Activated B cell treated with CpG ODN at 0.5 μM for 24 hours (primary cell): ENCODE measurements around the gene ANKRD33. TPM values are rescaled to one million over a fixed set of nuclear protein-coding genes. Genes with fewer than 3 reads are reported as not detected.

Source experiments
- ATAC-seq: fragments of 200-7000 bp; cut with Tn5 transposase; one replicate; pipeline ENCODE4 v1.10.0; 2021; ENCODE audit warnings: low read depth, mild to moderate bottlenecking, moderate library complexity
- CTCF ChIA-PET: fragments of 350-600 bp; sonication (Branson Sonifier 250); formaldehyde crosslinking; loops from one replicate; lab custom pipeline; 2021; ENCODE audit warnings: antibody characterized with exemption; lab: Charles Lee
- POLR2A ChIA-PET: fragments of 350-600 bp; sonication (Branson Sonifier 250); formaldehyde crosslinking; loops from one replicate; lab custom pipeline; 2021; ENCODE audit warnings: antibody characterized with exemption; lab: Charles Lee
- DNase-seq: peaks from one replicate; pipeline ENCODE4 v3.0.0; 2022
- H3K27ac Mint-ChIP-seq: one replicate; pipeline ENCODE4 v1.8.0; 2020; ENCODE audit warnings: mixed read lengths
- H3K27me3 Mint-ChIP-seq: one replicate; pipeline ENCODE4 v1.8.0; 2021; ENCODE audit warnings: mixed read lengths
- H3K36me3 Mint-ChIP-seq: one replicate; pipeline ENCODE4 v1.8.0; 2021; ENCODE audit warnings: low read depth, mixed read lengths
- H3K4me1 Mint-ChIP-seq: one replicate; pipeline ENCODE4 v1.8.0; 2021; ENCODE audit warnings: mixed read lengths
- H3K4me3 Mint-ChIP-seq: one replicate; pipeline ENCODE4 v1.8.0; 2020; ENCODE audit warnings: mild to moderate bottlenecking, mixed read lengths
- H3K9me3 Mint-ChIP-seq: one replicate; pipeline ENCODE4 v1.8.0; 2020; ENCODE audit warnings: mixed read lengths
- CTCF ChIP-seq: fragments of 200-600 bp; IDR thresholded peaks from one replicate; pipeline ENCODE4 v1.8.0; 2022; ENCODE audit warnings: antibody characterized with exemption, mild to moderate bottlenecking
- intact Hi-C: fragments of 100-400 bp; cut with micrococcal nuclease; formaldehyde crosslinking; loops from one replicate; pipeline ENCODE4 v1.15.1; 2024
- total RNA-seq: library from RNA; stranded (reverse); gene quantifications from 2 replicates; pipeline ENCODE4 v1.2.3, GENCODE V29; 2022

Gene ANKRD33
- total RNA-seq, 1 donor from 2014 or later, result not detected

GRCh38 chr12:51897181-51897580 is 9.3 kb downstream of the ANKRD33 start:
- no peak for DNase-seq
- TF ChIP-seq CTCF, result no peak
- POLR2A ChIA-PET, result no interaction called here

GRCh38 chr12:51898506-51898905 is 10.6 kb downstream of the ANKRD33 start:
- CTCF ChIA-PET, result no interaction called here
- H3K4me3 Mint-ChIP-seq, result no peak overlapping the region
- intact Hi-C loops, result no loop called here
- DNase-seq, result no peak
- no peaks in the 10 kb centered on the region for H3K36me3 Mint-ChIP-seq
- H3K27me3 Mint-ChIP-seq, result peaks cover 12% of the 10 kb centered on the region
- no peak for TF ChIP-seq CTCF
- H3K27ac Mint-ChIP-seq, result no peak overlapping the region
- POLR2A ChIA-PET, result no interaction called here
- no peaks in the 10 kb centered on the region for H3K4me1 Mint-ChIP-seq
- H3K9me3 Mint-ChIP-seq, result no peaks in the 10 kb centered on the region
- ATAC-seq, result no peak

More at GRCh38 chr12:51897181-51897580, 9.3 kb downstream of the ANKRD33 start:
- Mint-ChIP-seq H3K4me1 (no peaks in the 10 kb centered on the region), H3K36me3 (no peaks in the 10 kb centered on the region), H3K27me3 (peaks cover 16% of the 10 kb centered on the region), H3K9me3 (no peaks in the 10 kb centered on the region), H3K27ac (no peak overlapping the region), H3K4me3 (no peak overlapping the region)
- ATAC-seq, result no peak
- CTCF ChIA-PET, result no interaction called here
- intact Hi-C loops, result no loop called here

- no peak for DNase-seq
- Mint-ChIP-seq H3K27me3 (peaks cover 12% of the 10 kb centered on the region), H3K36me3 (no peaks in the 10 kb centered on the region), H3K4me1 (no peaks in the 10 kb centered on the region), H3K27ac (no peak overlapping the region), H3K4me3 (no peak overlapping the region), H3K9me3 (no peaks in the 10 kb centered on the region)
- no peak for ATAC-seq
- TF ChIP-seq CTCF, result no peak
- CTCF ChIA-PET, result no interaction called here
- intact Hi-C loops, result no loop called here
- POLR2A ChIA-PET, result no interaction called here
These were observed 11.0 kb downstream of the ANKRD33 start for GRCh38 chr12:51898937-51899336.

- DNase-seq, result no peak
- H3K27me3 Mint-ChIP-seq, result peaks cover 12% of the 10 kb centered on the region
- POLR2A ChIA-PET, result no interaction called here
- H3K4me3 Mint-ChIP-seq, result no peak overlapping the region
- H3K36me3 Mint-ChIP-seq, result no peaks in the 10 kb centered on the region
- no peaks in the 10 kb centered on the region for H3K4me1 Mint-ChIP-seq
- no peak for TF ChIP-seq CTCF
- H3K9me3 Mint-ChIP-seq, result no peaks in the 10 kb centered on the region
- no peak for ATAC-seq
- intact Hi-C loops, result no loop called here
- H3K27ac Mint-ChIP-seq, result no peak overlapping the region
- CTCF ChIA-PET, result no interaction called here
These were observed 12.5 kb downstream of the ANKRD33 start for GRCh38 chr12:51900323-51900889.

- DNase-seq, result no peak
- no peak for TF ChIP-seq CTCF
- ChIA-PET CTCF (no interaction called here), POLR2A (no interaction called here)
- Mint-ChIP-seq H3K9me3 (no peaks in the 10 kb centered on the region), H3K27me3 (peaks cover 11% of the 10 kb centered on the region), H3K27ac (no peak overlapping the region), H3K4me3 (no peak overlapping the region), H3K4me1 (no peaks in the 10 kb centered on the region), H3K36me3 (no peaks in the 10 kb centered on the region)
- ATAC-seq, result no peak
- intact Hi-C loops, result no loop called here
These were observed 13.4 kb downstream of the ANKRD33 start for GRCh38 chr12:51901121-51901817.
